D341Med (cell line): Measurements from ENCODE around the gene PTPRN.

Source experiments
- DNase-seq: peaks from one replicate; pipeline ENCODE4 v3.0.0; 2012; ENCODE audit warnings: low spot score

The PTPRN gene

GRCh38 chr2:219245148-219245898 lies 63.9 kb downstream of the PTPRN start, which contains the start of the genes GLB1L and STK16:
TSS of gene GLB1L (minus strand) at chr2:219245444. CDS start at chr2:219243573, 1,871 bp downstream.
TSS of gene STK16 (plus strand) at chr2:219245479. CDS start at chr2:219246000, 521 bp downstream.
- peak; percentile 93 for DNase-seq

GRCh38 chr2:219244789-219245147 lies 64.4 kb downstream of the PTPRN start:
- no peak for DNase-seq

GRCh38 chr2:219243291-219243761 lies 65.9 kb downstream of the PTPRN start:
- DNase-seq = no peak
